Endothelial cell of umbilical vein (primary cell): ENCODE data around the gene LMX1A.

Source experiments
- EZH2 ChIP-seq: IDR thresholded peaks from 2 replicates; pipeline ENCODE4 v1.6.1; 2012; ENCODE audit warnings: borderline replicate concordance, low read depth, mild to moderate bottlenecking, moderate library complexity, low read length, inconsistent platforms; ENCODE audit not compliant: severe bottlenecking
- GATA2 ChIP-seq: IDR thresholded peaks from 2 replicates; pipeline ENCODE4 v1.7.0; 2011; ENCODE audit warnings: low read depth, mild to moderate bottlenecking, moderate library complexity, mixed read lengths, low read length; ENCODE audit not compliant: insufficient read length, insufficient read depth
- MYC ChIP-seq: IDR thresholded peaks from one replicate; pipeline ENCODE4 v1.6.1; 2011; ENCODE audit warnings: mild to moderate bottlenecking, low read depth, low read length
- POLR2A ChIP-seq: IDR thresholded peaks from 2 replicates; pipeline ENCODE4 v1.6.1; 2012; ENCODE audit warnings: low read depth, mild to moderate bottlenecking, control low read depth, low read length
- POLR2AphosphoS5 ChIP-seq: IDR thresholded peaks from 2 replicates; pipeline ENCODE4 v1.6.1; 2012; ENCODE audit warnings: low read depth, mild to moderate bottlenecking, control low read depth, low read length, moderate library complexity; ENCODE audit not compliant: insufficient read depth
- TF ChIP-seq, protein P1 (sequence below), 2 donors: IDR thresholded peaks; 1 replicate in 1 of 2; 2 replicates in 1 of 2; pipeline ENCODE4 v1.5.1; 2011; ENCODE audit warnings: low read length in 2 of 2, mild to moderate bottlenecking in 2 of 2, moderate library complexity in 2 of 2, control low read depth in 1 of 2, inconsistent platforms in 1 of 2, low read depth in 1 of 2; ENCODE audit not compliant: insufficient read depth in 1 of 2; ENCODE audit errors: extremely low read depth in 1 of 2
- TF ChIP-seq, protein P2 (sequence below): IDR thresholded peaks from 2 replicates; pipeline ENCODE4 v1.6.1; 2011; ENCODE audit not compliant: insufficient read depth, insufficient read length

DNA sequence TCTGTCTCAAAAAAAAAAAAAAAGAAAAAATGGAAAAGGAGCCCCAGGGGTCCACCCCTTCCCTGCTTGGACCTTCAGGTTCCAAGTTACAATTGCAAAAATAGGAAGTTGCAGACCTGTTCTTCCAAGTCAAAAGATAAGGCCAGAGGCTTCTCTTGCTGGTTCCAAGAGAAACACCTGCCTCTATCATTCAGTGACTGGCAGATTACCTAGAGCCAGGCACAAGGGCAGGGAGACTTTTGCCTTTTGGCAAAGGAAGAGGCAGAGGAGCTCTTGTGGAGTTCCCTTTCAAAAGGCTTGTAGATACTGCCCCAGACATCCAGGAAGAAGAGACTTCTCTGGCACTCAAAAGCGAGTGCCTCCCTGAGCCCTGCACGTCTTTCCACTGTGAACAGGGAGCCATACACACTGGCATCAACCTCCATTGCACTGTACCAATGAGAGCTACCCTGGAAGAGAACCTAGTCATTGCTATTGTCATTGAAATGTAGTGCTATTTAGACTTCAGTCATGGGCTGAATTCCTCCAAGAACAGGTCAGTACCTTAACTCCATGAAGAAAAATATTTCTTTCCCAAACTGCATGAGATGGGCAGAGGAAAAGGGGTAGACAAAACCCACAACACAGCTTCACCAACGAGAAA, 91.2 kb downstream of the LMX1A start:
- TF ChIP-seq EZH2 (no peak), POLR2A (no peak), POLR2AphosphoS5 (no peak), GATA2 (no peak), MYC (no peak)
- TF ChIP-seq, protein P1, sequence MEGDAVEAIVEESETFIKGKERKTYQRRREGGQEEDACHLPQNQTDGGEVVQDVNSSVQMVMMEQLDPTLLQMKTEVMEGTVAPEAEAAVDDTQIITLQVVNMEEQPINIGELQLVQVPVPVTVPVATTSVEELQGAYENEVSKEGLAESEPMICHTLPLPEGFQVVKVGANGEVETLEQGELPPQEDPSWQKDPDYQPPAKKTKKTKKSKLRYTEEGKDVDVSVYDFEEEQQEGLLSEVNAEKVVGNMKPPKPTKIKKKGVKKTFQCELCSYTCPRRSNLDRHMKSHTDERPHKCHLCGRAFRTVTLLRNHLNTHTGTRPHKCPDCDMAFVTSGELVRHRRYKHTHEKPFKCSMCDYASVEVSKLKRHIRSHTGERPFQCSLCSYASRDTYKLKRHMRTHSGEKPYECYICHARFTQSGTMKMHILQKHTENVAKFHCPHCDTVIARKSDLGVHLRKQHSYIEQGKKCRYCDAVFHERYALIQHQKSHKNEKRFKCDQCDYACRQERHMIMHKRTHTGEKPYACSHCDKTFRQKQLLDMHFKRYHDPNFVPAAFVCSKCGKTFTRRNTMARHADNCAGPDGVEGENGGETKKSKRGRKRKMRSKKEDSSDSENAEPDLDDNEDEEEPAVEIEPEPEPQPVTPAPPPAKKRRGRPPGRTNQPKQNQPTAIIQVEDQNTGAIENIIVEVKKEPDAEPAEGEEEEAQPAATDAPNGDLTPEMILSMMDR (IDR thresholded peaks at IDR 0.05; ENCODE audit: extremely low read depth in 1 of 2, insufficient read depth in 1 of 2, low read depth in 1 of 2, low read length in 2 of 2): no peak
- TF ChIP-seq, protein P2, sequence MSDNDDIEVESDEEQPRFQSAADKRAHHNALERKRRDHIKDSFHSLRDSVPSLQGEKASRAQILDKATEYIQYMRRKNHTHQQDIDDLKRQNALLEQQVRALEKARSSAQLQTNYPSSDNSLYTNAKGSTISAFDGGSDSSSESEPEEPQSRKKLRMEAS: no peak
